HPDE6-E6E7 (cell line): ENCODE results near the gene PRKCZ.
A peak's percentile ranks its signal among the peaks of the same experiment; 100 is the strongest.

ENCODE experiments used
- DNase-seq: peaks from one replicate; pipeline ENCODE4 v3.0.0; 2011; ENCODE audit warnings: missing footprints; ENCODE audit errors: extremely low spot score

The PRKCZ gene

DNA sequence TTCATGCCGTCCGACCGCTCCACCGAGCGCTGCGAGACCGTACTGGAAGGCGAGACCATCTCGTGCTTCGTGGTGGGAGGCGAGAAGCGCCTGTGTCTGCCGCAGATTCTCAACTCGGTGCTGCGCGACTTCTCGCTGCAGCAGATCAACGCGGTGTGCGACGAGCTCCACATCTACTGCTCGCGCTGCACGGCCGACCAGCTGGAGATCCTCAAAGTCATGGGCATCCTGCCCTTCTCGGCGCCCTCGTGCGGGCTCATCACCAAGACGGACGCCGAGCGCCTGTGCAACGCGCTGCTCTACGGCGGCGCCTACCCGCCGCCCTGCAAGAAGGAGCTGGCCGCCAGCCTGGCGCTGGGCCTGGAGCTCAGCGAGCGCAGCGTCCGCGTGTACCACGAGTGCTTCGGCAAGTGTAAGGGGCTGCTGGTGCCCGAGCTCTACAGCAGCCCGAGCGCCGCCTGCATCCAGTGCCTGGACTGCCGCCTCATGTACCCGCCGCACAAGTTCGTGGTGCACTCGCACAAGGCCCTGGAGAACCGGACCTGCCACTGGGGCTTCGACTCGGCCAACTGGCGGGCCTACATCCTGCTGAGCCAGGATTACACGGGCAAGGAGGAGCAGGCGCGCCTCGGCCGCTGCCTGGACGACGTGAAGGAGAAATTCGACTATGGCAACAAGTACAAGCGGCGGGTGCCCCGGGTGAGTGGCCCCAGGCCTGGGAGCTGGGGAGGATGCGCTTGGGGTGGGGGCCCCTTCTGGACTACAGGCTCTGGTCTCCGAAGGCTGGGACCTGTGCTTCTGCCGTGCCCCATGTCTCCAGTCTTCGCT is 179.0 kb downstream of the PRKCZ start:
- DNase-seq: no peak

DNA sequence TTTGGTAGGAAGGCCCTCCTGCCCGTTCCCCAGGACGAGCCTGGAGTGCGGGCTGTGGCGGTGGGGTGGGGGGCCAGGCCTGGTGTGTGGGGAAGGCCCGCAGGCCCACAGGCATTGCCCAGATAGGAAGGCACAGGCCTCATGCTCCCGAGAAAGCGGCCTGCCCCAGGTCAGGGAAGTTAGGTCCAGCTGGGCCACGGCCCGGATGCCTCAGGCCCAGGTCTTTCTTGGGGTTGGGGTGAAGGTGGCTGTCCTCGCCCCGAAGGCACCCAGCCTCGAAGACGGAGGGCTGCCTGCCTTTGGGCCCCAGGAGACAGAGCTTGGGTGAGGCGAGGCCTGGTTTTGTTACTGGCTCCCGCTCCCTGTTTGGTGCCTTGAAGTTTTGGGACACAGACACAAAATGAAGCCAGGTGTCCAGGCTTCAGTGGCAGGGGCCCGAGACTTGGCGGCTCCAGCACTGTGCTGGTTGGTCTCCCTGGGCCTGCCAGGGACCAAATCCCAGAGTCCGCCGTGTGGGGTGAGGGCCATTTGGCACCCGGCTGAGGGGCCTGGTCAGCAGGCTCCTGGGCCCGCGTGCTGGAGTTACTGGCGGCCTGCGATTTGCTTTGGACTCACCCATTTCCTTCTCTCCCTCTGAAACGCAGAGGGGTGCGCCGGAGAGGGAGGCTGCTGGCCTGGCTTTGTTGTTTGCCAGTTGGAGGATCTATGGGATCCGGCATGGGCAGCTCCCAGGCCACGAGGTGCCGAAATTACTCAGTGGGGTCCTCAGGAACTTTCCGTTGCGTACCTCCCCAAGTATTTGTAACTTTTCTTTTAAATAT is 179.9 kb downstream of the PRKCZ start:
- DNase-seq: no peak

DNA sequence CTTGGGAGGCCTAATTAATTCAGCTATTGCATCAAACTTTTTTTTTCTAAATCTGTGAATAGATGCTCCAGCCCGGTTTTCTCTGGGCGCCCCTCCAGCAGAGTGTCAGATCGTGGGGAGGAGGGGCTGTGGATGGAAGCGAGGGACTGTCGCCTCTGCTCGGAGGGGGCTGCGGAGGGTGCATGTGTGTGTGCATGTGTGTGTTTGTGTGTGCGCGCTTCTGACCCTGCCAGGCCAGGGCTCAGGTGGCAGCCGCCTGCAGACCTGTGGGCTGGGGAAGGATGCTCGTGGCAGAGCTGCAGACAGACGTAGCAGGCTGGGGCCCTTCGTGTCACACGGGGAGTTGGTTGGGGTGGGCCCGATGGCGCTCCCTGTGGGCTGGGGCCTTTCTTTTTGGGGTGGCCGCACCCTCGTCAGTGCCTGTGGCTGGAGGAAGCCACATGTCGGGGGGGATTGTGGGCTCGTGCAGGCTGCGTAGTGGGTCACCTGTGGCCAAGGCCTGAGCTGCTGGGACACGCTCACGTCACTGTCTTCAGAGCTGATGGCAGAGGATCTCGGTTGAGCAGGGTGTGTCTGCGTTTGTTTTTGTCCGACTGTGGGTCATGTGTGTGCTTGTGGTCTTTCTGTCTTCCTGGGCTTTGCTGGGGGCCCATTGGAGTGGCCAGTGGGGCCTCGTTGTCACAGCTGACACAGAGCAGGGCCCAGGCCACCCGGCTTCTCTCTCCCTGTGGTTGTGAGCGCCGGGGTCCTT is 180.7 kb downstream of the PRKCZ start:
- DNase-seq: no peak

DNA sequence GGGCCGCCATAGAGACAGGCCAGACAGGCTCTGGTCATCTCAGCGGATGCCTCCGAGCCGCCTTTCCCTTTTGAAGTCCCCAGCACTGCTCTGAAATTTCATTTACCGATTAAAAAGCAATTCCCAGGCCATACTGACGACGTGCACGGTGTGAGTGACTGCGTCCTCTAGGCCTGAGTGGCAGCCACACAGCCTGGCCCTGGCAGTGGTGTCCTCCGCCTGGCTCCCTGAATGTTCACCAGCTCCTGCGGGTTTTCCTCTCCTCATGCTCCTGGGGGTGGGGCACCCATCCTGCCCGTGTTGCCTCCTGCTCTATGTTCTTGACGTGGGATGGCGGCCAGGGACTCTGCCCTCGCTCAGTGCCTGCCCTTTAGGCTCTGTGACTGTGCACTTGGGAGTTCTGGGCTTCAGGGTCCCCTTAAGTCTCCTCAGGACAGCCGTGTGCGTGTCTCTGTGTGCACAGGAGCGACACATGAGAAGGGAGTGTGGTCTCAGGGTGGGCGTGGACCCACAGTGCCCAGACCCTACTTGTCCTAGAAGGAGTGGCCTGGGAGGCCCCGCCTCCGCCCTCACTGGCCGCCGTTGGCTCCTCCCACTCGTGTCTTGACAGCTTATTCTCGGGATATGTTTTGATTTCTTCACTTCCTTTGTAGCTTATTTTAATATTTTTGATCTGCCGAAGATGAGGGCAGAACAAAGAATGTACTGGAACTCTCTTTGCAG is 181.5 kb downstream of the PRKCZ start:
- DNase-seq: peak; percentile 58

DNA sequence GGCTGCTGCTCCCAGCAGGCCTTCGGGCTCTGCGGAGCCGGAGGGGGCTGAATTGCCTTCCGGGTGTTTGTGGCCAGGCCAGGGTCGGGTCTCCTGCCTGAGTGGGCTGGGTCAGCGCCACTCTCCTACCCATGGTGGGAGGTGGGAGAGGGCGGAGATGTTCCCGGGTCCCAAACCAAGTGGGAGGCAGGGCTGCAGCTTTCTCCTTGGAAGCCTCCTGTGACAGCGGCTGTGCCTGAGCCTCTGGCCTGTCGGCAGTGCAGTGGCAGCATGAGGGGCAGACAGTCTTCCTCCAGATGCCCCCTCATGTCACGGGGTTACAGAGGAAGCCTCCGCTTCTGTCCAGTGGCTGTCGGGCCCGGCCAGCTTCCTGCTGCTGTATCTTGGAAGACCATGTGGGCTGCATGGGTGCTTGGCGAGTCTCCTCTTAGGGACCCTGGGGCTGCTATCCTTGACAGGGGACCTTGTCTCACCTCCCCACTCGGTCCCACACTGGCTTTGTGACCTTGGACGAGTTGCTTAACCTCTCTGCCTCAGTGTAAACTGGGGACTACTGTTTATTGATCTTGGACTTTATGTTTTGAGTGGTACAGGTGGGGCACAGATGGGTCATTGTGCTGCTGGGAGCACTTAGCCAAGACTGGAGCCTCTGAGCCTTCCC is 182.2 kb downstream of the PRKCZ start:
- no peak for DNase-seq

DNA sequence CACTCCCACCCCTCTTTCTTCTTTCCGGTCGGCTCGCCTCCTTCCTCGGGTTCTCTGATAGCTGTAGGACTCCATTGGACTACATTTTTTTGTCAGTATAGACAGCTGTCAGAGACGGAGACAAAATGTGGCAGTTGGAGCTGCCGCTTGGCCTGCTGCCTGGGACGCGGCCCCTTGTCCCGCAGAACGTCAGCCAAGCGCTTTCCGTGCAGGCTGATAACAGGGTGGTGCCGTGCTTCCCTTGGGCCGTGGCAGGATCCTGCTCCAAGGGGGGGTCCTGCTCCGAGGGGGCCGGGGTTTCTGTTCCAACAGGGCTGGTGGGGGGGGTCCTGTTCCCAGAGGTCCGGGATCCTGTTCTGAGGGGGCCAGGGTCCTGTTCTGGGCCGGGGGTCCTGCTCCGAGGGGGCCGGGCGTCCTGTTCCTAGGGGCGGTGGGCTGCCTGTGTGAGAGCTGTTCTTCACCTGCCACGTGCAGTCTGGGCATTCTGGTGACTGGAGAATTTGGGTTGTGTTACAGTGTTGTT is 182.8 kb downstream of the PRKCZ start:
- no peak for DNase-seq

DNA sequence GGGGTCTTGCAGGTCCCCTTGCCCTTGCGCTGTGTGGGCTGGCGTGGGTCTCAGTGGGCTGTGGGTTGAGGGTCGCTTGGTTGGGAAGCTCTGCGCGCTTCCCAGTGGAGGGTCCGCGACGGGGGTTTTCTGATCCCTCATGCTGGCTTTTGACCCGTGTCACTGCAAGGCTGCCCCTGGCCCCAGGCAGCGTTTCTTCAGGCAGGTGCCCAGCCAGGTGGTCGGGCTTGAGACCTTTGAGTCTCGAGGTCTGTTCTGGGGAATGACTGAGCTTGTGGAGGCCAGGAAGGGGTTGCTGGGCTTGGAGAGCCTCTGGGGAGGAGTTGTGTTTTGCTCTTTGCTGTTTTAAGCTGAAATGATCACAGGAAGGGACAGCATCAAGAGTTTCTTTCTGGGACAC is 183.3 kb downstream of the PRKCZ start:
- no peak for DNase-seq

DNA sequence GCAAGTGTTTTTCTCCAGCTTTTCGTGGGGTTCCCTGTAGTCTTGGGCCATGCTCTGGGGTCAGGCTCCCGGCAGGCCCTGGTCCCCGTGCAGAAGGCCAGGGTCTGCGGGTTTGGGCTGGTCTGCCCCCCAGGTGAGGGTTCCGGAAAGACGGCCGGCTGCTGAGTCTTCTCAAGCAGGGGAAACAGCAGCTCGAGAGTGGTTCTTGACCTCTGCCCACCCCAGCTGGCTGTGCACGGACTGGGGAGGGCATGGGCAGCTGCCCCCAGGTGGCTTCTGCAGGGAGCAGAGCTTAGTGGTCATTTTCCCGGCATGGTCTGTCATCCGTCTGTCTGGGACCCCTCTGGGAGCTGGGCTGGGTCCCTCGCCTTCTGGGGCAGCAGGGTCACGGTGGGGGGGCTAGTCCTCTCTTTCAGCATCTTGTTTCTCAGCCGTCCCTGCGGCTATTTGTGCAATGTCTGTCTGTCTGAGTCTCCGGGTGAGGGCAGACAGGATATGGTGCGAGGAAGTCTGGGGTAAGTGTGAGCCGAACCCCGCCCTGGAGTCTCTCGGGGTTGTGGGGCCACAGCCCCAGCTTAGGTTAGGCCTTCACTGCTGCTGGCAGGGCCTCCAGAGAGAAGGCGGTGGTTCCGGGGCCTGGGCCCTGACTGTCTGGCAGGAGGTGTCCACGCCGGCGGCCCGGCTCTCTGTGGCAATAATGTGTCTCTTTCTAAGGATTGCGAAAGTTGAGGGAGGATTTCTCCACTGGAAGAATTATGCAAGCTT is 184.0 kb downstream of the PRKCZ start:
- DNase-seq: peak; percentile 58

DNA sequence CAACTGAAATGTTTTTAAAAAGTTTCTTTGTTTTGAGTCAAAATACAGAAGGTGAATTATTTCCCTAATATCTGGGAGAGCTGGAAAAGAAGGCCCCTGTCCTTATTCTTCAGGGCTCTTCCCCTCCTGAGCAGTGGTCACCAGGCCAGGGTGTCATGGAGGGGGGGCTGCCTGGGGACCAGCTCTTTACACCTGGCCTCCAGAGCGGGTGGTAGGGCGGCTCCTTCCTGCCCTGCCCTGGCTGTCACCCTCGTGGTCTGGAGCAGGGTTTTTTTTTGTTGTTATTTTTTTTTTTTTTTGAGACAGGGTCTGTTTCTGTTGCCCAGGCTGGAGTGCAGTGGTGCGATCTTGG is 184.5 kb downstream of the PRKCZ start:
- DNase-seq: no peak
